ENCODE data around the gene ELK4.

- no peak for TF ChIP-seq EZH2phosphoT487 (IDR thresholded peaks at IDR 0.05; ENCODE audit: insufficient read depth, low read depth)
- no peak for TF ChIP-seq EZH2 (IDR thresholded peaks at IDR 0.05; ENCODE audit: insufficient read depth, poor library complexity, severe bottlenecking)
Measured at GRCh38 chr1:205633421-205633976, 1.7 kb upstream of the ELK4 start.
